Measurements from ENCODE around the gene CYP2C8. TPM values are rescaled to one million over a fixed set of nuclear protein-coding genes. Genes with fewer than 3 reads are reported as not detected.

CYP2C8 gene
- total RNA-seq, 1 experiment from 2014 or later, result 0.26 TPM

GRCh38 chr10:94997741-94998174 lies 71.5 kb downstream of the CYP2C8 start:
- H2BK12ac ChIP-seq (ENCODE audit: insufficient read length, low read depth, low read length), result no peak overlapping the region

More at GRCh38 chr10:94997741-94998174, 71.5 kb downstream of the CYP2C8 start:
- Histone ChIP-seq H3T11ph (ENCODE audit: low read length) (no peak overlapping the region), H3K4ac (ENCODE audit: low read depth, low read length) (no peak overlapping the region), H4K20me1 (ENCODE audit: control insufficient read depth, insufficient read depth, insufficient read length) (no peaks in the 10 kb centered on the region), H3K18ac (ENCODE audit: insufficient read length, low read depth, low read length) (no peak overlapping the region), H3K23ac (ENCODE audit: insufficient read length, low read depth, low read length) (no peak overlapping the region), H2BK120ac (ENCODE audit: low read depth, low read length, poor library complexity, severe bottlenecking) (no peak overlapping the region), H3K4me1 (ENCODE audit: insufficient read depth, low read length) (no peaks in the 10 kb centered on the region; the same call in 1 of the 2 replicates), H3K23me2 (ENCODE audit: insufficient read length, low read depth, low read length, poor library complexity, severe bottlenecking) (no peaks in the 10 kb centered on the region), H3K9me3 (ENCODE audit: control insufficient read depth, low read depth, low read length) (no peaks in the 10 kb centered on the region), H3K56ac (ENCODE audit: insufficient read length, low read depth, low read length) (no peak overlapping the region), H4K8ac (replicated peaks; ENCODE audit: insufficient read length, low read depth, low read length) (no peak overlapping the region), H3K79me2 (ENCODE audit: insufficient read depth, low read length) (no peaks in the 10 kb centered on the region), H3K9ac (ENCODE audit: extremely low read depth, insufficient read length, low read length) (no peak overlapping the region), H2BK20ac (ENCODE audit: low read depth, low read length, poor library complexity, severe bottlenecking) (no peak overlapping the region), H2BK5ac (ENCODE audit: insufficient read length, low read length) (no peak overlapping the region), H4K91ac (ENCODE audit: insufficient read length, low read depth, low read length) (no peak overlapping the region), H3K79me1 (ENCODE audit: insufficient read depth, low read depth, low read length, poor library complexity, severe bottlenecking) (no peaks in the 10 kb centered on the region), H3K4me2 (ENCODE audit: insufficient read depth, insufficient read length, low read length) (peak overlapping the region; percentile 7), H2AK5ac (ENCODE audit: insufficient read length, low read length) (no peak overlapping the region), H2BK15ac (ENCODE audit: low read depth, low read length) (no peak overlapping the region), H3K27me3 (ENCODE audit: insufficient read depth, low read length) (no peaks in the 10 kb centered on the region), H4K5ac (ENCODE audit: insufficient read length, low read depth, low read length) (no peak overlapping the region), H3K14ac (ENCODE audit: insufficient read depth, low read length) (no peak overlapping the region), H3K27ac (ENCODE audit: insufficient read length, low read depth, low read length) (no peak overlapping the region), H2AFZ (ENCODE audit: low read length) (peak overlapping the region; percentile 33)
- Mint-ChIP-seq H3K4me3 (peak overlapping the region in 1 of 2 experiments; percentile 63; a peak in 2 of 5 replicates), H3K27me3 (ENCODE audit: low read depth) (no peaks in the 10 kb centered on the region; the same call in none of the 2 replicates), H3K36me3 (ENCODE audit: insufficient read depth in 1 of 3, low read depth in 3 of 3) (no peaks in the 10 kb centered on the region; a peak in 1 of 7 replicates), H3K27ac (peak overlapping the region; percentile 27 to 93 (median 84); a peak in 3 of 7 replicates), H3K9me3 (peaks cover 0 to 7% of the 10 kb centered on the region in 2 experiments; a peak in 4 of 5 replicates), H3K4me1 (peaks cover 19 to 21% of the 10 kb centered on the region in 2 experiments)
- peak; percentile 67 for DNase-seq
- no CpG with 5 or more reads among the region's 6 CpGs for WGBS (ENCODE audit: extremely low coverage, insufficient read length, low lambda C conversion rate)
- TF ChIP-seq CTCF (conservative IDR thresholded peaks at IDR 0.05), result no peak

All from H9 (cell line).